ENCODE data around the gene LMO2.
"Not testable (repeated sequence)": the region's sequence is repeated elsewhere in the genome, so short reads cannot be mapped to it uniquely, and the experiment has no call there.

Gene LMO2
- total RNA-seq, result 0 reads per million in 2 donors

GRCh38 chr11:33891714-33892327 is at the start of gene LMO2:
Gene LMO2 (minus strand): TSS chr11:33892076. CDS start chr11:33869716, 22,360 bp downstream.
- DNase-seq, result no peak

- no peak for DNase-seq
Measured at GRCh38 chr11:33940538-33940815, 48.6 kb upstream of the LMO2 start.

DNA sequence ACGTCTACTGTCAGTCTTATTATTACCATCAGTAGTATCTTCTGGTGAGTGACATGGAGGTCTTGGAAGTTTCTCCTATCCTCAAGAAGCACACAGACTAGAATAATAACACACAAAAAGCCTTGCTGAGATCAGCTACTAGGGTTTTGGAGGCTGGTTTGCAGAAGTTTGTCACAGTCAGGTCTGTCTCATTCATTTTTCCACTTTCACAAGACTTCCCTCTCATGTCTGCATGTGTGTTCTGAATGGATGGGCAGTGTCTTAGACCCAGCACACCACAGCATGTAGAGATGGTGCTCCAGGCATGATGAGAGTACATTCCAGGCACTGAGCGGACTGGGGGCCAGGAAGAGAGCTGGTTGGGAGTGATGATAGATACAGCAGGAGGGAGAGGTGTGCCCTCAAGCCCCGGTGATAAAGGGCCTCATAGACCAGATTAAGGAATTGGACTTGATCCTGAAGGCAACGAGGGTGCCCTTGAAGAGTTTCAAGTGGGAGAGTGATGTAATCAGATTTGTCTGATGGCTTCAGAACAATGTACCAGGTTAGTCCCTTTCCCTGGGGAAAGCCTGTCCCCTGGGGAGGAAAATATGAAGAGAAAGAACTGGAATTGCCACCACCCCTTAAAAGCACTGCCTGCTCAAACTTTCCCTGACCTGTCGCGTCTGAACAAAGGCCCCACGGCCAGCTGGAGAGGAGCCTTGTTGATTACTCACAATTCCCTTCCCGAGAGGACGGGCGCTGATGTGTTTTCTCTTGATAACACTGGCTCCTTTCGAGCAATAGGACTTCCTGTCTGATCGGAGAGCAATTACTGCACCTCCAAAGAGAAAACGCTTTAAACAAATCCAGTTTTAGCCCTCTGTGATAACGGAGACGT is 45.1 kb upstream of the LMO2 start:
- DNase-seq, result no peak

DNA sequence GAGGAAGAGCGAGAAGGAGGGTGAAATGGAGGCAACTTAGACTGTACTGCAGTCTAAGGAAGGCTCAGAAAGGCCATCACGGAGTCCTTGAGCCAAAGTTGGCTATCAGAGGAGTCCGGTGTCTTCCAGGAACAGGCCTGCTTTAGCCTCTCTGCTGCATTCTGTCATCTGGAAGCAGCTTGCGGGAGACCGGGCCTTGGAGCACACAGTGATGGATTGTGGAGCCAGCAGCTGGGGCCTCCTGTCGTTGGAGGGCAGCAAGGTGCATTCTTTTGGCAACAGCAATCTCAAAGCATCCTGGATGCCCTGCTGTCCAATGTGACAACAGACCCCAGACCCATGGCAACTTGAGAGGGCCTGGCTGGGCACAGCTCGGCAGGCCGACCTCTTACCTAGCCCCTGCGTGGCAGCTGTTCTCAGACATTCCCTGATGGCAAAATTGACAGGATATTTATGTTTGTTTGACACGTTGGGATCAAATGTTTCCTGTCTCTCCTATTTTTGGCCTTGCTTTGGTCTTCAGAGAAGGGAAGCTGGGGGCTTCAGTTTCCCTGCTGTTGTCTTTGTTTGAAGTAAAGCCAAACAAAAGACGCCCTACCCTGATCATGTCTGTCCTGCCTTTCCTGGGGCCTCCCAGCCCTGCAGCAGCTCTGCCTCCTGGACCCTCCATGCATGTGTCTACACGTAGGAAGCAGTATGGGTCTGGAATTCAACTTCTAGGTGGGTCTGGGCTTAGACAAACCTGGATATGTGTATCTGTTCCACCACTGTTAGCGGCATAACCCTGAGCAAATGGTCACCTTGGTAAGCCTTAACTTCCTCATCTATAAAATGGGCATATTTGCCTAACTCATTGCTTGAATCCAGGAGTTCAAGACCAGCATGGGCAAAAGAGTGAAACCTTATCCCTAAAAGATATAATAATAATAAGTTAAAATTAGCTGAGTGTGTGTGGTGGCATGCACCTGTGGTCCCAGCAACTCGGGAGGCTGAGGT is 43.9 kb upstream of the LMO2 start:
- no peak for DNase-seq

GRCh38 chr11:33935005-33935404 is 43.1 kb upstream of the LMO2 start:
- no peak for DNase-seq

- no peak for DNase-seq
Measured at GRCh38 chr11:33934450-33934849, 42.6 kb upstream of the LMO2 start.

DNA sequence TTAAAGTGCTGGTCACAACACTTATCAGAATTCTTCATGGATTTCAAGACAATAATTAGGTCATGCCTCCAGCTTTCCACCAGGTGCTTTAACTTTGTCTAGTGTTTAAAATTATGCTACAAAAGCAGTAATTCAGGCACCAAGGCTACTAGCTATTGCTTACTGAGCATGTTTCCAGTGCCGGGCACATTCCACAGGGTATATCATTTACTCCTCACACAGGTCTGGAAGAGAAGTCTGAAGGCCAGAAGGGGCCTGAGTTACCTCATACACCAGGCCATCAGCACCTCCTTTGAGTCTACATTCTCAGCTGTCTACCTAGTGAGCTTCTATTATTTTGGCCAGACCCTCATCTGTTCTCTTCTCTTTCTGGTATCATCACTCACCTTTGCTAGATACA is 41.7 kb upstream of the LMO2 start:
- DNase-seq, result no peak

- no peak for DNase-seq
Measured at GRCh38 chr11:33932721-33933120, 40.8 kb upstream of the LMO2 start.

DNA sequence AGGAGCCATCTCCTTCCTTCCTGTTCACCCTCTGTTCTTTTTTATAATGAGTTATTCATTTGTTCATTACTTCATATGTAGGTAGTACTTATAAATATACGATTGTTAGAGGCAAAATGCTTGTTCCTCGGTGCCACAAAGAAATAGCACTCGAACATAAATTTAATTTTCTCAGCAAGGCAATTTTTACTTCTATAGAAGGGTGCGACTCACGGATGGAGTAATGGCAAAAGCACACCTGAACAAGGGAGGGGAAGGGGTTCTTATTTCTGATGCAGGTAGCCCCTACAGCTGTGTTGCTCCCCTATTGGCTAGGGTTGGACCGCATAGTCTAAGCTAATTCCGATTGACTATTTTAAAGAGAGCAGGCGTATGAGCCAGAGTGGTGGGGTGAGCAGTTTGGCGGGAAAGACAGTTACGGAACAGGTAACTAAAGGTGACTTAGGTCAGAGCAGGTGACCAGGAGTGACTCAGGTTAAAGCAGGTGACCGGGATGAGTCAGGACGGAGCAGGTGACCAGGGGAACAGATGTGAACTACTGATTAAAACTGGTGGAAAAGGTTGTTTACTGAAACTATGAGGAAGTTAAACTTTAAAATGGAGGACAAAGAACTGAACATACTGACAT is 40.0 kb upstream of the LMO2 start:
- DNase-seq, result not testable (repeated sequence)

- no peak for DNase-seq
Measured at GRCh38 chr11:33931067-33931466, 39.2 kb upstream of the LMO2 start.

- no peak for DNase-seq
Measured at GRCh38 chr11:33930317-33931021, 38.6 kb upstream of the LMO2 start.

DNA sequence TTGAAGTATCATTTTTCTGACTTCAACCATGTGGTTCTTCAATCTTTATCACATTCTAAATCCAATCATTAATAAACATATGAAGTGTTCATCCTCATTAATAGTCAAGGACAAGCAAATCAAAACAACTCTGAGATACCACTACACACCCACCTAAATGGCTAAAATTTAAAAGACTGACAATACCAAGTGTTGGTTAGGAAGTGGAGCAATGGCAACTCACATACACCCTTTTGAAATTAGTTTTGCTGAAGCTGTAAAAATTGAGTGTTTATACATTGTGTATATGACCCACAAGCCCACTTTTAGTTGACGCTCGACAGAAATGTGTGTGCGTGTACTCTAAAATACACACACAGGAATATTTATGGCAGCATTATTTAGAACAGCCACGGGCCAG is 36.7 kb upstream of the LMO2 start:
- no peak for DNase-seq

- DNase-seq, result no peak
Measured at GRCh38 chr11:33926671-33927552, 35.0 kb upstream of the LMO2 start.

DNA sequence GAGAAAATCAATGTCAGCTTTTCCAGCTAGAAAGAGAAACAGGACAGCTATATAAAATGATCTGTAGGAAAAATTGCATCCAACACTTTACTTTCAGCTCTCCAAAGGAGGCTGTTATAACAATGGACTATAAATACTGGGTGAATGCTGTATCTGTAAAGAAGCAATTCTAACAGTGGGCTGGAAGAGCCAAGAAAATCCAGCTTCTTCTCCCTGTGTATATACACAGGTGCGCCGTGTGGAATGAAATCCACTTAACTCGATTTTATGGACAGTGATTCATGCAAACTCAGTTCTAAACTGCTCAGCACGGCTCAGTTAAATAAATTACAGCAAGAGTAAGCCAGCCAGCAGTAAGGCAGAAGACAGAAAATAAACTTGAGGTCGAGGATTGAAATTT is 32.5 kb upstream of the LMO2 start:
- DNase-seq, result no peak

GRCh38 chr11:33923626-33924025 is 31.8 kb upstream of the LMO2 start:
- no peak for DNase-seq

- peak in 1 of 5 experiments; percentile 5 for DNase-seq
Measured at GRCh38 chr11:33920838-33921613, 29.1 kb upstream of the LMO2 start.

GRCh38 chr11:33919645-33920044 is 27.8 kb upstream of the LMO2 start:
- no peak for DNase-seq

DNA sequence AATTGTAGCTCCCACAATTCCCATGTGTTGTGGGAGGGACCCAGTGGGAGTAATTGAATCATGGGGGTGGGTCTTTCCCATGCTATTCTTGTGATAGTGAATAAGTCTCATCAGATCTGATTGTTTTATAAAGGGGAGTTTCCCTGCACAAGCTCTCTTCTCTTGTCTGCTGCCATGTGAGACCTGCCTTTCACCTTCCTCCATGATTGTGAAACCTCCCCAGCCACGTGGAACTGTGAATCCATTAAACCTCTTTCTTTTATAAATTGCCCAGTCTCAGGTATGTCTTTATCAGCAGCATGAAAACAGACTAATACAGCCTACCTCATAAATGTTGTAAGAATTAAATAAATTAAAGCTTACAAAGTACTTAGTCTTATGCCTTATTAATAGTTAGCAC is 25.5 kb upstream of the LMO2 start:
- DNase-seq, result not testable (repeated sequence)

GRCh38 chr11:33916736-33917135 is 24.9 kb upstream of the LMO2 start:
- no peak for DNase-seq

DNA sequence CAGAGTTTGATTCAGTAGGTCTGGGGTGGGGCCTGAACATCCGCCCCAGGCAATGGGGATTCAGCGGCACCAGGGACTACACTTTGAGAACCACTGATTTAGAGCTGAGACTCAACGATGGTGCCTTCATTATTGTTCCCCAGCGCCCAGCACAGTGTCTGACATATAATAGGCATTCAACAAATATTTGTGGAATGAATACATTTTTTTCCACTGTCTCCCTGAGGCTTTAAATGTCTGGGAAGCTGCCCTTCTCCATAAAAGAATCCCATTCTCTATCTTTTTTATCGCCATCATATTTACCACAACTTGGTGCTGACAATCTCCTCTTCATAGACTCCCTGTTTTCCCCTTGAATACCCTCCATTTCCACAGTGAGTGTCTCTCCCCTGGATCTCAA is 23.6 kb upstream of the LMO2 start:
- no peak for DNase-seq
